PC-9 (cell line): ENCODE measurements around the gene SPINK5. TPM values are rescaled to one million over a fixed set of nuclear protein-coding genes. Genes with fewer than 3 reads are reported as not detected.

Experiments
- BruUV-seq: library from RNA; stranded (reverse); fragments of 400-500 nt; replicated peaks from 2 replicates; lab custom pipeline; 2021; lab: Mats Ljungman, UMichigan
- CTCF ChIA-PET: fragments of 300-600 bp; sonication (Branson Sonifier 250); formaldehyde crosslinking; loops from one replicate; lab custom pipeline; 2022; ENCODE audit warnings: antibody characterized with exemption; lab: Charles Lee
- POLR2A ChIA-PET: fragments of 300-600 bp; sonication (Branson Sonifier 250); formaldehyde crosslinking; loops from one replicate; lab custom pipeline; 2022; ENCODE audit warnings: antibody characterized with exemption; ENCODE audit not compliant: unreplicated experiment; lab: Charles Lee
- DNase-seq, 2 experiments: peaks; one replicate each; pipeline versions ENCODE4 v3.0.0 to v3.0.0-alpha.2; 2015 to 2022; ENCODE audit warnings: mixed read lengths in 1 of 2
- H2AFZ ChIP-seq: fragments of 200-600 bp; sonication (generic); 2 replicates; pipeline ENCODE4 v1.8.1; 2017; ENCODE audit warnings: antibody characterized with exemption
- H3F3A ChIP-seq: fragments of 200-600 bp; sonication (generic); 2 replicates; pipeline ENCODE4 v1.8.1; 2017; ENCODE audit warnings: antibody characterized with exemption, mild to moderate bottlenecking, low read depth; ENCODE audit not compliant: insufficient read depth
- H3K27ac ChIP-seq: fragments of 200-600 bp; sonication (generic); 2 replicates; pipeline ENCODE4 v1.6.1; 2016; ENCODE audit warnings: mixed run types
- H3K27me3 ChIP-seq: fragments of 200-600 bp; sonication (generic); 2 replicates; pipeline ENCODE4 v1.6.1; 2016; ENCODE audit warnings: low read depth, mixed run types; ENCODE audit not compliant: insufficient read depth
- H3K36me3 ChIP-seq: fragments of 200-600 bp; sonication (generic); 2 replicates; pipeline ENCODE4 v1.6.1; 2016; ENCODE audit warnings: low read depth, mixed run types
- H3K4me1 ChIP-seq: fragments of 200-600 bp; sonication (generic); replicated peaks from 2 replicates; pipeline ENCODE4 v1.6.1; 2016; ENCODE audit warnings: mixed run types; ENCODE audit not compliant: insufficient read depth
- H3K4me2 ChIP-seq: fragments of 200-600 bp; sonication (generic); 2 replicates; pipeline ENCODE4 v1.6.1; 2017; ENCODE audit warnings: mixed run types
- H3K4me3 ChIP-seq: fragments of 200-600 bp; sonication (generic); 2 replicates; pipeline ENCODE4 v1.6.1; 2016; ENCODE audit warnings: mixed run types
- H3K79me2 ChIP-seq: fragments of 200-600 bp; sonication (generic); 2 replicates; pipeline ENCODE4 v1.6.1; 2017; ENCODE audit warnings: low read depth, mixed run types
- H3K9me2 ChIP-seq: fragments of 200-600 bp; sonication (generic); 2 replicates; pipeline ENCODE4 v1.8.1; 2017; ENCODE audit warnings: mild to moderate bottlenecking; ENCODE audit not compliant: insufficient read depth
- H3K9me3 ChIP-seq: fragments of 200-600 bp; sonication (generic); 2 replicates; pipeline ENCODE4 v1.8.1; 2016; ENCODE audit warnings: low read depth; ENCODE audit not compliant: insufficient read depth
- H4K20me1 ChIP-seq: fragments of 200-600 bp; sonication (generic); 2 replicates; pipeline ENCODE4 v1.8.1; 2017; ENCODE audit not compliant: insufficient read depth
- CTCF ChIP-seq: fragments of 200-600 bp; sonication (generic); conservative IDR thresholded peaks from 2 replicates; pipeline ENCODE4 v1.6.1; 2017; ENCODE audit warnings: mixed run types, antibody characterized with exemption, mild to moderate bottlenecking, moderate library complexity
- EZH2 ChIP-seq: fragments of 200-600 bp; sonication (generic); IDR thresholded peaks from 2 replicates; pipeline ENCODE4 v1.8.0; 2017; ENCODE audit warnings: antibody characterized with exemption, low read depth
- intact Hi-C: fragments of 100-400 bp; cut with micrococcal nuclease; formaldehyde crosslinking; loops from one replicate; pipeline ENCODE4 v1.10.0; 2022; ENCODE audit not compliant: unreplicated experiment
- total RNA-seq: library from RNA; stranded (reverse); gene quantifications from 2 replicates; pipeline ENCODE4 v1.2.3, GENCODE V29; 2021

Gene SPINK5
- total RNA-seq, 1 experiment from 2014 or later, result not detected

- ChIA-PET CTCF (no interaction called here), POLR2A (no interaction called here)
- TF ChIP-seq EZH2 (no peak), CTCF (peak; percentile 41)
- Histone ChIP-seq H3K9me3 (no peaks in the 10 kb centered on the region), H3K4me2 (no peak overlapping the region), H3F3A (no peaks in the 10 kb centered on the region), H3K36me3 (no peaks in the 10 kb centered on the region), H4K20me1 (no peaks in the 10 kb centered on the region), H2AFZ (no peak overlapping the region), H3K4me1 (no peaks in the 10 kb centered on the region), H3K9me2 (no peaks in the 10 kb centered on the region), H3K27me3 (no peaks in the 10 kb centered on the region), H3K79me2 (no peaks in the 10 kb centered on the region), H3K4me3 (no peak overlapping the region), H3K27ac (no peak overlapping the region)
- BruUV-seq, result no TSS peak
- DNase-seq, result no peak
- intact Hi-C loops, result loop anchor here (1.0 kb wide), 1 partner anchor 158 kb away; no protein-coding TSS in a partner anchor
Observed at GRCh38 chr5:148107608-148108007, 43.8 kb downstream of the SPINK5 start.

GRCh38 chr5:148113243-148113642 lies 49.5 kb downstream of the SPINK5 start:
- CTCF ChIA-PET, result no interaction called here
- Histone ChIP-seq H3K4me2 (no peak overlapping the region), H3K36me3 (no peaks in the 10 kb centered on the region), H3K4me3 (no peak overlapping the region), H3F3A (no peaks in the 10 kb centered on the region), H2AFZ (no peak overlapping the region), H3K9me2 (no peaks in the 10 kb centered on the region), H3K79me2 (no peaks in the 10 kb centered on the region), H3K9me3 (no peaks in the 10 kb centered on the region), H3K27ac (no peak overlapping the region), H3K27me3 (no peaks in the 10 kb centered on the region), H4K20me1 (no peaks in the 10 kb centered on the region), H3K4me1 (no peaks in the 10 kb centered on the region)
- DNase-seq, result no peak
- BruUV-seq, result no TSS peak
- POLR2A ChIA-PET, result no interaction called here
- TF ChIP-seq CTCF, result no peak
- no peak for TF ChIP-seq EZH2
- intact Hi-C loops, result no loop called here

- no peak for DNase-seq
- no peaks in the 10 kb centered on the region for H3K9me3 ChIP-seq
- H3K27ac ChIP-seq, result no peak overlapping the region
- H3K4me2 ChIP-seq, result no peak overlapping the region
- no peaks in the 10 kb centered on the region for H3K36me3 ChIP-seq
- no peaks in the 10 kb centered on the region for H3K27me3 ChIP-seq
- no peaks in the 10 kb centered on the region for H3K9me2 ChIP-seq
- no peaks in the 10 kb centered on the region for H4K20me1 ChIP-seq
- H3K4me1 ChIP-seq, result no peaks in the 10 kb centered on the region
- BruUV-seq, result no TSS peak
- CTCF ChIA-PET, result interaction anchor here (0.8 kb wide), 1 partner anchor 36 kb away, joined by 3 read pairs; no protein-coding TSS in a partner anchor
- no peak overlapping the region for H3K4me3 ChIP-seq
- H3F3A ChIP-seq, result no peaks in the 10 kb centered on the region
- no peak for TF ChIP-seq EZH2
- TF ChIP-seq CTCF, result no peak
- H3K79me2 ChIP-seq, result no peaks in the 10 kb centered on the region
- intact Hi-C loops, result no loop called here
- no peak overlapping the region for H2AFZ ChIP-seq
- POLR2A ChIA-PET, result no interaction called here
Observed at GRCh38 chr5:148120317-148120716, 56.5 kb downstream of the SPINK5 start.
